ENCODE data around the gene HYAL2.

Gene HYAL2

DNA sequence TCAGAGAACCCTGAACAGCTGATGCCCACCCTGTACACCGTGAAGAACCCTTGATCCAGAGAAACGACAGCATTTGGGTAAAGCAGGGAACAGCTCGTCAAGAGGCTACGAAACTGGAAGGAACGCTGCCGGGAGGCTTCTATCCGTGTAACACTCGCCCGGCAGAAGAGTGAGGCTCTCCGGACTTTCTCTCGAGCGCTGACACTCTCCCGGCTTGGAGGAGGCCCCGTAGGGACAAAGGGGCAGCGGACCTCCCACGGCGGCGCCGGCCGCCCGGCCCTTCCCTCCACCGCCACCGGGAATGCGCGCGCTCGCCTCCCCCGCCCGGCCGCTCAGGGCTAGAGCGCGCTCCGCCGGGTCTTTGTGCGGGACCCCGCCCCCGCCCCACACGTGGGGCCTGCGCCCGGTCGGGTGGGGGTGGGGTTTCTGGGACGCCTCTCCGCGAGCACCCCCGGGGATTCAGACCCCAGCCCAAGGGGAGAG is 1.7 kb downstream of the HYAL2 start:
- TF ChIP-seq, protein P1, sequence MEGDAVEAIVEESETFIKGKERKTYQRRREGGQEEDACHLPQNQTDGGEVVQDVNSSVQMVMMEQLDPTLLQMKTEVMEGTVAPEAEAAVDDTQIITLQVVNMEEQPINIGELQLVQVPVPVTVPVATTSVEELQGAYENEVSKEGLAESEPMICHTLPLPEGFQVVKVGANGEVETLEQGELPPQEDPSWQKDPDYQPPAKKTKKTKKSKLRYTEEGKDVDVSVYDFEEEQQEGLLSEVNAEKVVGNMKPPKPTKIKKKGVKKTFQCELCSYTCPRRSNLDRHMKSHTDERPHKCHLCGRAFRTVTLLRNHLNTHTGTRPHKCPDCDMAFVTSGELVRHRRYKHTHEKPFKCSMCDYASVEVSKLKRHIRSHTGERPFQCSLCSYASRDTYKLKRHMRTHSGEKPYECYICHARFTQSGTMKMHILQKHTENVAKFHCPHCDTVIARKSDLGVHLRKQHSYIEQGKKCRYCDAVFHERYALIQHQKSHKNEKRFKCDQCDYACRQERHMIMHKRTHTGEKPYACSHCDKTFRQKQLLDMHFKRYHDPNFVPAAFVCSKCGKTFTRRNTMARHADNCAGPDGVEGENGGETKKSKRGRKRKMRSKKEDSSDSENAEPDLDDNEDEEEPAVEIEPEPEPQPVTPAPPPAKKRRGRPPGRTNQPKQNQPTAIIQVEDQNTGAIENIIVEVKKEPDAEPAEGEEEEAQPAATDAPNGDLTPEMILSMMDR (conservative IDR thresholded peaks at IDR 0.05; ENCODE audit: low read depth), result no peak
- DNase-seq (ENCODE audit: low spot score), result peak; percentile 56
- H3K27ac ChIP-seq, result peak overlapping the region; percentile 97
- POLR2A ChIA-PET (ENCODE audit: low non-redundant PET), result no interaction called here
- CTCF ChIA-PET, result interaction anchor here (0.7 kb wide), 1 partner anchor 21 kb away, joined by 4 read pairs; no protein-coding TSS in a partner anchor

DNA sequence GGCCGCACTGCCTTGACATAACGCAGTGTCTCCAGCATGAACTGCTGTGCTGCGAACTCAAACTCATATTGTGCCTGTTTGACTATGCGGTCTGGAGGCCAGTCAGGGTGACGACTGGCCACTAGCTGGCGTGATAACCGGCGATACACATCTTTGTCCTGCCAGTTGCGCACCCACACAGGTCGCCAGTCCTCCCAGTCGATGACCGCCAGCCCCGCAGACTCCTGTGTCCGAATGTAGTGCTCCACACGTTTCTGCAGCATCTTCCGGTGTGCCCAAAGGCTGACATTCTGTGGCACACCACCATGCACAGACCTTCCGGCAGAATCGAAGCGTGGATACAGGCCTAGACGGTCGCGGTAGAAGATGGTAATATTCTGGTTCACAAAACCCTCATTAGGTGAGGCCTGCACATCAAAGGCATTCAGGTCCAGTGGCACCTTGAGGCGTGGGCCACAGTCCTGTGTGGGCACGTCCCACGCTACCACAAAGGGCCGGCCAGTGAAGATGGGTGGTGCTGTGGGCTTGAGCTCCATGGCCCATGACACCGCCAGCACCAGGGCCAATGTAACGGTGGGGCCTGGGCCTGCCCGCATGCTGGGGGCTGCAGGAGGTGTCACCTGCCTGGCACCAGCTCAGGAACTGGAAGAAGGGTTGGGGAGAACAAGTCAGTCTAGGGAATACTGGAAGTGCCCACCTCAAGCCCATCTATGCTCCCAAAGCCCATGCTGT is 2.5 kb downstream of the HYAL2 start:
- ChIA-PET POLR2A (ENCODE audit: low non-redundant PET) (no interaction called here), CTCF (no interaction called here)

DNA sequence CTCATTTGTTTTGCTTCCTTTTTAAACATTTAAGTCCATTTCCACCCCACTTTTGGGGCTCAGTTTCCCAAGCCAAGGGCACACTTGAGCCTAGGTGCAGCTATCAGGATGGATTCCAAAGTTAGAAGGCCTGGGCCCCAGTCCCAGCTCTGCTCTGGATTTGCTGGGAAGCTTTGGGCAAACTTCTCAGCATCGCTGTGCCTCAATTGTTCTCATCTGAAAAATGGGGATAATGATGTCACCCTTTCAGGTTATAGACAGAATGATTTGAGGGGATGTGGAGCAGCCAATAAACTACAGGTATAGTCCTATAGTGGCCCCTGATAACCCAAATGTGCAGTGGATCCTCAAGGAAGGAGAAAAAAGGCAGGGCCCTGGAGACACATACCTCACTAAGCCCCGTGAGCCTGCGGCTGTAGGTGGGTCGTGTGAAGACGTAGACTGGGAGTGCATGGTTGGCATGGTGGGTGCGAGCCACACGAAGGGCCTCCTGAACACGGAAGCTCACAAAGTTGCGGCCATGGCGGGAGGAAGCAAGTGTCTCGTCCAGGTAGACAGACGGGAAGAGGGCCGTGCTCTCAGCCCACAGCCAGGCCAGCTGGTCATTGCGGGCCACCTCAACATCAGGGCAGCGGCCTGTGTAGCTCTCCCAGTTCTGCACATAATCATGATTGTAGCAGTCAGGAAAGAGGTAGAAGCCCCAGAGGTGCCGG is 3.2 kb downstream of the HYAL2 start:
- ChIA-PET POLR2A (ENCODE audit: low non-redundant PET) (no interaction called here), CTCF (no interaction called here)
- TF ChIP-seq, protein P1 (conservative IDR thresholded peaks at IDR 0.05; ENCODE audit: low read depth), result no peak

More for the DNA sequence above, 2.5 kb downstream of the HYAL2 start:
- peak overlapping the region; percentile 97 for H3K27ac ChIP-seq
- DNase-seq (ENCODE audit: low spot score), result no peak
- TF ChIP-seq, protein P1 (conservative IDR thresholded peaks at IDR 0.05; ENCODE audit: low read depth), result no peak

DNA sequence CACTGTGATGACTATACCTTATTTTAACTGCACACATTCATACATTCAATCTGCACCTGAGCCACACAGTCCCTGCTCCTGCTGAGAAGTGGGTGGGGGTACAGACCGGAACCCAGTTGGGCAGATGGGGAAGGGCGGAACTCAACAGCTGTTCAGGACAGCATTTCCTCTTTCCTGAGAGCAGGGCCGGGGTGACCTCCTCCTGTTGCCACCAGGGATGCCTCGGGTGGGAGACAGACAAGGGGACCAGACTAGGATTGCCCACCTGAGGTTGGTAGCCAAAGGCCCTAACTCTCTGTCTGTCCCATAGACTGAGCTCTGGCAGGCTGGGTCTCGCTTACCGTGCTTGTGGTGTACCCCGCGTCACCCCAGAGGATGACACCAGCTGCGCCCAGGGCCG is 3.9 kb downstream of the HYAL2 start:
- TF ChIP-seq, protein P1 (conservative IDR thresholded peaks at IDR 0.05; ENCODE audit: low read depth), result no peak
- DNase-seq (ENCODE audit: low spot score), result no peak
- ChIA-PET CTCF (no interaction called here), POLR2A (ENCODE audit: low non-redundant PET) (no interaction called here)
- peak overlapping the region; percentile 97 for H3K27ac ChIP-seq

More for the DNA sequence above, 3.2 kb downstream of the HYAL2 start:
- peak overlapping the region; percentile 97 for H3K27ac ChIP-seq
- DNase-seq (ENCODE audit: low spot score), result no peak

DNA sequence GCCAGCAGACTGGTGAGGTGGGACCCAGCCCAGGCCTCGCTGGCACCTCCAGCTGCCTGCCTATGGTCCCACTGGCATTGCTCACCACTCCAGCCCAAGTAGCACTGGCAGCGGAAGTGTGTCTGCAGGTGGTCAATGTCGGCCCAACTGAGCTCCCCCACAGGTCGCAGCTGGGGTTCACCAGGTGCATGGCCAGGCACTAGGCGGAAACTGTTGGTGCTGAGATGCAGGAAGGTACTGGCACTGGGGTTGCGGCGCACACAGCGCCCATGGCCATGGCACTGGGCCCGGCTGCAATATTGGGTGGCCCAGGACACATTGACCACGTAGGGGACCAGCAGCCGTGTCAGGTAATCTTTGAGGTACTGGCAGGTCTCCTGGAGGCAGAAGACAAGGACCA is 4.4 kb downstream of the HYAL2 start:
- H3K27ac ChIP-seq, result peak overlapping the region; percentile 97
- TF ChIP-seq, protein P1 (conservative IDR thresholded peaks at IDR 0.05; ENCODE audit: low read depth), result no peak
- ChIA-PET POLR2A (ENCODE audit: low non-redundant PET) (no interaction called here), CTCF (no interaction called here)
- no peak for DNase-seq (ENCODE audit: low spot score)

DNA sequence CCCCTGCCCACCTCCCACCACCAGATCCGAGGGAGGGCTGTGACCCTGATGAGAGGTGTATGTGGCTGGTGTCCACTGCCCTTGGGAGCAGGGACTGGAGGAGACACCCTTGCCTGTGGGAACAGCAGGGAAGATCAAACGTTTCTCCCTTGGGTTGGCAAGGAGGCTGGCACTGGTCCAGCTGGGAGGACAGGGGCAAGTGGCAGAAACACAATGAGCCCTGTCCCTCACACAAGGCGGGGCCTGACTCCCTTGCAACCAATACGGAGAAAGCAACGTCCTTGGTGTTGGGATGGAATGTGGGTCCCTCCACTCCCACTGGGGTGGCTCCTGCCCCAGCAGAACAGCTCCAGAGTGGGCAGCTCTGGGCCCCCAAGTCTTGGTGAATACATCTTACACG is 5.2 kb downstream of the HYAL2 start:
- H3K27ac ChIP-seq, result peak overlapping the region; percentile 97
- TF ChIP-seq, protein P1 (conservative IDR thresholded peaks at IDR 0.05; ENCODE audit: low read depth), result no peak
- CTCF ChIA-PET, result no interaction called here

More for the DNA sequence above, 5.2 kb downstream of the HYAL2 start:
- no peak for DNase-seq (ENCODE audit: low spot score)
- POLR2A ChIA-PET (ENCODE audit: low non-redundant PET), result interaction anchor here (1.0 kb wide), 1 partner anchor 18 kb away, joined by 5 read pairs; the partner anchor contains the start of genes HYAL3 and NAA80
